Thyroid gland (tissue), 4 donors: ENCODE results near the gene DOCK6. TPM values are rescaled to one million over a fixed set of nuclear protein-coding genes. Genes with fewer than 3 reads are reported as not detected.

Experiments used
- DNase-seq, 2 donors: peaks; one replicate each; pipeline ENCODE4 v3.0.0-alpha.2; 2019
- H3K27ac ChIP-seq, 3 donors: fragments of 200-600 bp; sonication (generic); 1 replicate in 2 of 3; 2 replicates in 1 of 3; pipeline ENCODE4 v1.5.1; 2016 to 2019; ENCODE audit warnings: mild to moderate bottlenecking in 1 of 3, moderate library complexity in 1 of 3
- H3K27me3 ChIP-seq: fragments of 200-600 bp; sonication (generic); one replicate; pipeline ENCODE4 v1.5.1; 2019
- H3K36me3 ChIP-seq, 2 donors: fragments of 200-600 bp; sonication (generic); one replicate each; pipeline ENCODE4 v1.5.1; 2016 to 2019
- H3K4me1 ChIP-seq, 2 donors: fragments of 200-600 bp; sonication (generic); one replicate each; pipeline ENCODE4 v1.5.1; 2017 to 2019
- H3K4me3 ChIP-seq, 3 donors: fragments of 200-600 bp; sonication (generic); replicated peaks in 1 of 3; 1 replicate in 2 of 3; 2 replicates in 1 of 3; pipeline ENCODE4 v1.5.1; 2016; ENCODE audit warnings: mild to moderate bottlenecking in 1 of 3
- H3K9me3 ChIP-seq: fragments of 200-600 bp; sonication (generic); one replicate; pipeline ENCODE4 v1.5.1; 2017
- CTCF ChIP-seq, 6 experiments: fragments of 200-600 bp in 3 of 6; fragments of 450-650 bp in 3 of 6; sonication (generic) in 3 of 6; IDR thresholded peaks; one replicate each; pipeline ENCODE4 v1.5.1; 2016 to 2019; ENCODE audit warnings: antibody characterized with exemption in 6 of 6, mild to moderate bottlenecking in 2 of 6, inconsistent platforms in 1 of 6, moderate library complexity in 1 of 6
- POLR2A ChIP-seq, 2 donors: fragments of 450-650 bp; IDR thresholded peaks; one replicate each; pipeline ENCODE4 v1.6.1; 2017; ENCODE audit warnings: antibody characterized with exemption in 2 of 2, mild to moderate bottlenecking in 2 of 2, moderate library complexity in 1 of 2
- WGBS, 2 donors: methylation state at CpG; one replicate each; pipeline ENCODE4 v1.1.5; 2017; 5-methylcytosine and 5-hydroxymethylcytosine counted together
- intact Hi-C: fragments of 100-400 bp; cut with DNase I; formaldehyde crosslinking; loops from one replicate; pipeline ENCODE4 v1.15.1; 2023
- total RNA-seq, 4 donors: library from RNA; depleted of rRNA; stranded (reverse); fragments of >200 nt; gene quantifications; one replicate each; pipeline ENCODE4 v1.2.3, GENCODE V29; 2016

DOCK6 gene
- total RNA-seq, 4 donors from 2014 or later, result 41.4 to 156 (median 58.1) TPM

DNA sequence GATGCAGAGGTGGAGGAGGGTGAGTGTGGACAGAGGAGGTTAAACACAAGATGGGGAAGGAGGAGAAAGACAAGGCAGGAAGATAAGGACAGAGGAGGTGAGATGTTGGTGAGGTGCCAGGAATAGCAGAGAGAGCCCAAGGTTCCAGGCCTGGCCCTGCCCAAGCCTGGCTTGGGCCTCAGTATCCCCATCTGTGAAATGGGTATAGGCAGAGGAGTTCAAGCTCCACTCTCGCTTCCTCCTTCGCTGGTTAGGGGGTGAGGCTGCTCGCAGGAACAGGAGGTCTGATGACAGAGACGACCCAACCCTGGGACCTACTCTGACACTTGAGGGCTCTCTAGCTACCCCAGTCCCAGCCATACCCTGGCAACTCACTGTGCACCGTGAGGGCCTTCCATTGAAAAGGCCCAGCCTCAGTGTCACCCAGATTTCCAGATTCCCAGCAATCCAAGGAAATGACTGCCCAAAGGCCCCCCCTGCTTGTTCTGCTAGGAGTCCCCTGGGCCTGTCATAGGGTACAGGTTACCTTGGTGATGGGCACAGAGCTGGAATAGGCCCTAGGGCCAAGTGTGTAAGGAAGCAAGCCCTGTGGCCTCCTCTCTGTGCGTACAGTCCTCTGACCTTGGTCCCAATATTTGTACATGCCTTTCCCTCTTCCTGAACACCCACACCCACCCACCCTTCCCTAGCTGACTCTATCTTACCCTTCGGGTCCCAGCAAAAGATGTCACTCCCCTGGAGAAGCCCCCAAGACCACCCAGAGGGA lies 31.5 kb downstream of the DOCK6 start:
- WGBS, 2 donors, result 86 to 91% methylated on average over 4 to 7 of the region's 7 CpGs
- Histone ChIP-seq H3K36me3 (peaks cover 26 to 28% of the 10 kb centered on the region in 2 donors), H3K9me3 (no peaks in the 10 kb centered on the region), H3K27ac (no peak overlapping the region), H3K27me3 (no peaks in the 10 kb centered on the region), H3K4me1 (no peaks in the 10 kb centered on the region), H3K4me3 (no peak overlapping the region)
- intact Hi-C loops, result no loop called here
- no peak for DNase-seq
- TF ChIP-seq CTCF (IDR thresholded peaks at IDR 0.05) (no peak), POLR2A (IDR thresholded peaks at IDR 0.05) (no peak)

DNA sequence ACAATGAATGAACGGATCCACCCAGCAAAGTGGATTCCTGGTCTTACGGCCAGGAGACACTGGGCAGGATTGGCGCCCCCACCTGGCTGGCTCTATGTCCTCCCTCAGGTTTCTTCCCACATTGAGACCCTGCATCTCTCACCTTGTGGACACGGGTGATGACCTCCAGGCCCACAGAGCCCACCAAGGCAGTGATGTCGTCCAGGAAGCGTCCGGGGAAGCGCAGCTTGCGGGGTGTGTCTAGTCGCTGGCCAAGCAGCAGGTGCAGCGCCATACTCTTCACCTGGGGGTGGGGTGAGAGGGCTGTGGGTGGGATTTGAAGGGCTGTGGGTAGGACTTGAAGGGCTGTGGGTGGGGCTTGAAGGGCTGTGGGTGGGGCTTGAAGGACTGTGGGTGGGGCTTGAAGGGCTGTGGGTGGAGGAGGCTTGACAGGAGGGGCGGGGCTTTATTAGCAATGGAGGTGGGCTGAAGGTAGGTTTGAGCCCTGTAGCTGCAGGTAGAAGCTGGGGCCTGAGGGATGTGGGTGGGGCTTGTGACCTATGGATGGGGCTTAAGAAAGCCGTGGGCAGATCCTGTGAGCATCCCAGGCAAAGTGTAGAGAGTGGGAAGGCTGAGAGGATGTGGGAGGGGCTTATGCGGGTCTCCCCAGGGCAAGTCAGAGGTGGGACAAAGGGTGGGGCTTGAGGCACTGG lies 35.0 kb downstream of the DOCK6 start:
- H3K4me1 ChIP-seq, result no peaks in the 10 kb centered on the region
- 90 to 91% methylated on average over 14 of the region's 14 CpGs for WGBS, 2 donors
- TF ChIP-seq POLR2A (IDR thresholded peaks at IDR 0.05) (no peak), CTCF (IDR thresholded peaks at IDR 0.05) (peak in 1 of 6 experiments; percentile 6)
- no peak for DNase-seq
- intact Hi-C loops, result no loop called here
- H3K36me3 ChIP-seq, result peaks cover 28 to 32% of the 10 kb centered on the region in 2 donors
- no peaks in the 10 kb centered on the region for H3K27me3 ChIP-seq
- no peaks in the 10 kb centered on the region for H3K9me3 ChIP-seq
- no peak overlapping the region for H3K4me3 ChIP-seq
- no peak overlapping the region for H3K27ac ChIP-seq

DNA sequence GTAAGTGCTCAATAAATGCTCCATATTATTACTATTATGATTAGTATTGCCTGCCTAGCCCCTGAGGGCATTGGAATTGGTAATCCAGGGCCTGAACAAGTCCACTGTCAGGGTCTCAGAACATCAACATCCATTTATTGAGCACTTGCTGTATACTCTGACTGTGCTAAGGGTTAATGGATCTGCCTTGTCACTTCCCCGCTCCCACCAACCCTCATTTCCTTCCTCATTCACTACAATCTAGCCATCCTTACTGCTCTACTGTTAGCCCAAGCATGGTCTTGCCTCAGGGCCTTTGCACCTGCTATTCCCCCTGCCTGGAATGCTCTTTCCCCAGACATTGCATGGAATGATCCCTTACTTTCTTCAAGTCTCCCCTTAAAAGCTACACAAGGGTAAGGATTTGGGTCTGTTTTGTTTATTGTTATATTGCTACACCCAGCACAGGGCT lies 35.6 kb downstream of the DOCK6 start:
- no peaks in the 10 kb centered on the region for H3K27me3 ChIP-seq
- intact Hi-C loops, result no loop called here
- peaks cover 28 to 32% of the 10 kb centered on the region in 2 donors for H3K36me3 ChIP-seq
- WGBS, 2 donors, result 88 to 93% methylated on average over 1 of the region's 1 CpG
- no peak overlapping the region for H3K4me3 ChIP-seq
- H3K4me1 ChIP-seq, result no peaks in the 10 kb centered on the region
- DNase-seq, result no peak
- no peaks in the 10 kb centered on the region for H3K9me3 ChIP-seq
- no peak overlapping the region for H3K27ac ChIP-seq
- no peak for TF ChIP-seq CTCF (IDR thresholded peaks at IDR 0.05)

DNA sequence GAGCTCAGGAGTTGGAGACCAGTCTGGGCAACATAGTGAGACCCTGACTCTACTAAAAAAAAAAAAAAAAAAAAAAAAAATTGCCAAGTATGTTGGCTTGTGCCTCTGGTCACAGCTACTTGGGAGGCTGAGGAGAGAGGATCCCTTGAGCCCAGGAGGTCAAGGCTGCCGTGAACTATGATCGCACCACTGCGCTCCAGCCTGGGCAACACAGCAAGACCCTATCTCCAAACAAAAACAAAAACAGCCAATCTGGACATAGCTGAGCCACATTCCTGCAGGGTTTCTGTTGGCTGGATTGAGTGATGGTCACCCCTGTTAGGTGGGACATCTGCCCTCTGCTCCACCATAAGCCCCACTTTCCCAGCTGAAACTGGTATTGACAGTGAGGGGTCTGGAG lies 36.5 kb downstream of the DOCK6 start:
- Histone ChIP-seq H3K4me3 (no peak overlapping the region), H3K9me3 (no peaks in the 10 kb centered on the region), H3K4me1 (no peaks in the 10 kb centered on the region), H3K36me3 (peaks cover 36 to 41% of the 10 kb centered on the region in 2 donors), H3K27ac (no peak overlapping the region), H3K27me3 (no peaks in the 10 kb centered on the region)
- WGBS, 2 donors, result 97% methylated on average over 3 of the region's 3 CpGs
- intact Hi-C loops, result no loop called here
- TF ChIP-seq CTCF (IDR thresholded peaks at IDR 0.05), result no peak
- no peak for TF ChIP-seq POLR2A (IDR thresholded peaks at IDR 0.05)
- no peak for DNase-seq

GRCh38 chr19:11225172-11225571 lies 37.2 kb downstream of the DOCK6 start:
- Histone ChIP-seq H3K36me3 (peaks cover 36 to 41% of the 10 kb centered on the region in 2 donors), H3K4me3 (no peak overlapping the region), H3K27me3 (no peaks in the 10 kb centered on the region), H3K27ac (no peak overlapping the region), H3K9me3 (no peaks in the 10 kb centered on the region), H3K4me1 (no peaks in the 10 kb centered on the region)
- DNase-seq, result no peak
- intact Hi-C loops, result no loop called here
- TF ChIP-seq POLR2A (IDR thresholded peaks at IDR 0.05), result no peak
- 86 to 91% methylated on average over 5 of the region's 5 CpGs for WGBS, 2 donors
